HG03575 (cell line): ENCODE results near the gene PRR3.
"Not testable (repeated sequence)": the region's sequence is repeated elsewhere in the genome, so short reads cannot be mapped to it uniquely, and the experiment has no call there.

Experiments
- ATAC-seq: cut with Tn5 transposase; IDR thresholded peaks from one replicate; pipeline ENCODE4 v1.9.1; 2021; ENCODE audit not compliant: unreplicated experiment, insufficient number of reproducible peaks, low FRiP score; ENCODE audit errors: extremely low read depth

Gene PRR3

GRCh38 chr6:30556906-30557682 lies at the start of gene PRR3:
TSS of gene PRR3 (plus strand) at chr6:30557295. CDS start at chr6:30557345, 50 bp downstream.
- no peak for ATAC-seq

- no peak for ATAC-seq
Measured at GRCh38 chr6:30507849-30508827, 49.0 kb upstream of the PRR3 start.

- ATAC-seq = peak; percentile 31
Measured at GRCh38 chr6:30508890-30509736, 48.0 kb upstream of the PRR3 start.

- no peak for ATAC-seq
Measured at GRCh38 chr6:30510419-30511168, 46.5 kb upstream of the PRR3 start.

- no peak for ATAC-seq
Measured at GRCh38 chr6:30511169-30511546, 45.9 kb upstream of the PRR3 start.

GRCh38 chr6:30513451-30513850 lies 43.6 kb upstream of the PRR3 start:
- no peak for ATAC-seq

GRCh38 chr6:30515106-30515505 lies 42.0 kb upstream of the PRR3 start:
- ATAC-seq = no peak

GRCh38 chr6:30515944-30516753 lies 40.9 kb upstream of the PRR3 start:
- no peak for ATAC-seq

- not testable (repeated sequence) for ATAC-seq
Measured at GRCh38 chr6:30516754-30517076, 40.4 kb upstream of the PRR3 start.

GRCh38 chr6:30517767-30518504 lies 39.2 kb upstream of the PRR3 start:
- ATAC-seq = not testable (repeated sequence)

- not testable (repeated sequence) for ATAC-seq
Measured at GRCh38 chr6:30518505-30519145, 38.5 kb upstream of the PRR3 start.

- ATAC-seq = no peak
Measured at GRCh38 chr6:30520522-30520921, 36.6 kb upstream of the PRR3 start.

GRCh38 chr6:30521082-30521481 lies 36.0 kb upstream of the PRR3 start:
- ATAC-seq = not testable (repeated sequence)

- ATAC-seq = not testable (repeated sequence)
Measured at GRCh38 chr6:30521952-30522351, 35.1 kb upstream of the PRR3 start.

- not testable (repeated sequence) for ATAC-seq
Measured at GRCh38 chr6:30526444-30526843, 30.7 kb upstream of the PRR3 start.

GRCh38 chr6:30529349-30529875 lies 27.7 kb upstream of the PRR3 start:
- not testable (repeated sequence) for ATAC-seq
